ENCODE measurements around the gene SPARCL1.
A peak's percentile ranks its signal among the peaks of the same experiment; 100 is the strongest.

The SPARCL1 gene

DNA sequence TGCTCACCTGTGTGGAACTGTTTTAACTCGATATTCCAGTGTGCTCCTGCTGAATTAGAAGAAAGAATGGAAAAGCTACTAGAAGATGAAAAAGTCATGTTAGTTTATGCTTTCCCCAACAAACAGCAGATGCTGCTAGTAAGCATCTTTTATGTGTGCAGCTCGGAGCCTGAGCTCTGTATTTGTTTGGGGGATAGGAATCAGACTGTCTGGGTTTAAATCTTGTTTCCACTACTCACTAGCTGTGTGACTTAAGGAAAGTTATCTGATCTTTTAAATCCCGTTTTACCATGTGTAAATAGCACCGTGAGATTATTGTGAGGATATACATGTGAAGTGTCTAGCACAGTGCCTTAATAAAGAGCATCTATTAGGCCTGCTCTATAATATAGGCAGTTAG, 24.0 kb upstream of the SPARCL1 start:
- TF ChIP-seq CTCF (conservative IDR thresholded peaks at IDR 0.05; ENCODE audit: low read length) (no peak), EZH2phosphoT487 (IDR thresholded peaks at IDR 0.05; ENCODE audit: borderline replicate concordance) (no peak)
- H4K20me1 ChIP-seq (ENCODE audit: insufficient read depth, low read length, poor library complexity, severe bottlenecking), result no peaks in the 10 kb centered on the region
- H3K4me1 ChIP-seq (ENCODE audit: insufficient read depth, low read length, poor library complexity, severe bottlenecking), result peaks cover 24% of the 10 kb centered on the region
- no peaks in the 10 kb centered on the region for H3F3A ChIP-seq (ENCODE audit: low read depth)
- no peak overlapping the region for H3K4me2 ChIP-seq (ENCODE audit: low read depth, low read length, poor library complexity, severe bottlenecking)
- no peaks in the 10 kb centered on the region for H3K36me3 ChIP-seq (ENCODE audit: insufficient read depth, low read length)
- H3K79me2 ChIP-seq (ENCODE audit: insufficient read depth, low read length), result no peaks in the 10 kb centered on the region
- no peak overlapping the region for H2AFZ ChIP-seq (ENCODE audit: low read length)
- no peak overlapping the region for H3K4me3 ChIP-seq (ENCODE audit: low read length, poor library complexity, severe bottlenecking)
- no peak overlapping the region for H3K9ac ChIP-seq (ENCODE audit: low read depth, low read length, poor library complexity, severe bottlenecking)
- H3K9me3 ChIP-seq (ENCODE audit: insufficient read depth, low read depth, low read length), result no peaks in the 10 kb centered on the region
- H3K27me3 ChIP-seq (ENCODE audit: insufficient read depth, low read length, poor library complexity, severe bottlenecking), result no peaks in the 10 kb centered on the region
- H3K9me2 ChIP-seq (replicated peaks; ENCODE audit: low read depth, low read length), result no peaks in the 10 kb centered on the region

DNA sequence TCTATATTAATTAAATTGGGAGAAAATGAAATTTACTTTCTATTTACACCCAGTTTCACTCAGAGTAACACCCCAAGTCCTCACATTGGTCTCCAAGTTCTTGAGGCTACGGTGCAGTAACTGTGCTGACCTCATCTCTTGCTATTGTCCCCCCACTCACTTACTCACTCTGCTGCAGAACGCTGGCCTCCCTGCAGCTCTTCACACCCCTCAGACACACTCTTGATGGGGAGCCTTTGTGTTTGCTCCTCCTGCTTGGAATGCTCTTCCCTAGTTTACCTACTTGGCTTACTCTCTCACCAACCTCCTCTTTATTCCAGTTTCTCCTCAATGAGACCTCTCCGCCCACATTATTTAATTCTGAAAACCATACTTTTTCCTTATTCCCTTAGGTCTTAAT, 22.2 kb upstream of the SPARCL1 start:
- H3K4me1 ChIP-seq (ENCODE audit: insufficient read depth, low read length, poor library complexity, severe bottlenecking), result peaks cover 5% of the 10 kb centered on the region
- H3K79me2 ChIP-seq (ENCODE audit: insufficient read depth, low read length), result no peaks in the 10 kb centered on the region
- H3K9me3 ChIP-seq (ENCODE audit: insufficient read depth, low read depth, low read length), result no peaks in the 10 kb centered on the region
- TF ChIP-seq CTCF (conservative IDR thresholded peaks at IDR 0.05; ENCODE audit: low read length), result no peak
- TF ChIP-seq EZH2phosphoT487 (IDR thresholded peaks at IDR 0.05; ENCODE audit: borderline replicate concordance), result no peak
- H4K20me1 ChIP-seq (ENCODE audit: insufficient read depth, low read length, poor library complexity, severe bottlenecking), result no peaks in the 10 kb centered on the region
- H3K27me3 ChIP-seq (ENCODE audit: insufficient read depth, low read length, poor library complexity, severe bottlenecking), result no peaks in the 10 kb centered on the region
- H3K36me3 ChIP-seq (ENCODE audit: insufficient read depth, low read length), result no peaks in the 10 kb centered on the region
- no peaks in the 10 kb centered on the region for H3F3A ChIP-seq (ENCODE audit: low read depth)
- H3K4me2 ChIP-seq (ENCODE audit: low read depth, low read length, poor library complexity, severe bottlenecking), result no peak overlapping the region
- no peaks in the 10 kb centered on the region for H3K9me2 ChIP-seq (replicated peaks; ENCODE audit: low read depth, low read length)
- H3K9ac ChIP-seq (ENCODE audit: low read depth, low read length, poor library complexity, severe bottlenecking), result no peak overlapping the region
- H3K4me3 ChIP-seq (ENCODE audit: low read length, poor library complexity, severe bottlenecking), result no peak overlapping the region
- H2AFZ ChIP-seq (ENCODE audit: low read length), result no peak overlapping the region

DNA sequence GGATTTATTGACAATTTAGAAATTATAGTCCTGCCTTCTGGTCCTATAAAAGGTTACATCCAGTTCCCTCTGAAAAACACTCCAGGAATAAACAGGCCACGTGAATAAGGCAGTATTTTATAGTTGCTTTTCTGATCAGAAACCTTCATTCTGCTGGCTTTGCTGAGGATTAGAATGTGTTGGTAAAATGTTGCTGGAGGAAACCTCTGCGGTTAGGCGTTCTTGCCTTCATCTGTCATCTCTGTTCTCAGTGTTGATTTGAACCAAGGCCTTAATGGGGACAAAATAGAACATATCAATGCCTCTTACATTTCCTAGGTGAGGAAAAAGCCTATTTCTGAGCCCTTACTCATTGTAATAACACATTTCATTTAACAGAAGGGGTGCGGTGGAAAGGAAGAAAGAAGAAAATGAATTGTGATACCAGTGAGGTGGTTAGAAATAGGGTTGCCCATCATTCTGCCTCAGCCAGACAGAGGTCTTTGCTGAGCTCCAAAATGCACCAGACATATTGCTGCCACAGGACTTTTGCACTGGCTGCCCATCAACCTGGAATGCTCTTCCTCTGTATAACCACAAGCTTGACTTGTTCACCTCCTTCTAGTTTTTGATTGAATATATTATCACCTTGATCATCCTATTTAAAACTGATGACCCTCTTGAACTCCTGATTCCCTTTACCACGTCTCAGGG, 18.0 kb upstream of the SPARCL1 start:
- Histone ChIP-seq H3K27me3 (ENCODE audit: insufficient read depth, low read length, poor library complexity, severe bottlenecking) (no peaks in the 10 kb centered on the region), H2AFZ (ENCODE audit: low read length) (0 out of 2 replicates have a peak overlapping the region, but pooled peaks have one; percentile 1), H3K4me3 (ENCODE audit: low read length, poor library complexity, severe bottlenecking) (no peak overlapping the region), H3K4me1 (ENCODE audit: insufficient read depth, low read length, poor library complexity, severe bottlenecking) (no peaks in the 10 kb centered on the region), H3K9me2 (replicated peaks; ENCODE audit: low read depth, low read length) (no peaks in the 10 kb centered on the region), H3F3A (ENCODE audit: low read depth) (no peaks in the 10 kb centered on the region; the same call in 1 of the 2 replicates), H3K9ac (ENCODE audit: low read depth, low read length, poor library complexity, severe bottlenecking) (no peak overlapping the region), H3K36me3 (ENCODE audit: insufficient read depth, low read length) (no peaks in the 10 kb centered on the region), H3K4me2 (ENCODE audit: low read depth, low read length, poor library complexity, severe bottlenecking) (no peak overlapping the region), H3K9me3 (ENCODE audit: insufficient read depth, low read depth, low read length) (no peaks in the 10 kb centered on the region), H3K79me2 (ENCODE audit: insufficient read depth, low read length) (no peaks in the 10 kb centered on the region), H4K20me1 (ENCODE audit: insufficient read depth, low read length, poor library complexity, severe bottlenecking) (no peaks in the 10 kb centered on the region)
- TF ChIP-seq EZH2phosphoT487 (IDR thresholded peaks at IDR 0.05; ENCODE audit: borderline replicate concordance) (no peak), CTCF (conservative IDR thresholded peaks at IDR 0.05; ENCODE audit: low read length) (no peak)

All from Loucy (cell line).